Left ventricle myocardium inferior (tissue), 1 donor: ENCODE measurements around the gene ARHGAP42. TPM values are rescaled to one million over a fixed set of nuclear protein-coding genes. Genes with fewer than 3 reads are reported as not detected.

Experiments
- DNase-seq: peaks from one replicate; pipeline ENCODE4 v3.0.0-alpha.2; 2020
- H3K27ac ChIP-seq: fragments of 200-600 bp; replicated peaks from 2 replicates; pipeline ENCODE4 v1.8.0; 2021
- H3K27me3 ChIP-seq: fragments of 200-600 bp; 2 replicates; pipeline ENCODE4 v1.8.0; 2021; ENCODE audit warnings: low read depth
- H3K36me3 ChIP-seq: fragments of 200-600 bp; 2 replicates; pipeline ENCODE4 v1.8.0; 2021
- H3K4me1 ChIP-seq: fragments of 200-600 bp; 2 replicates; pipeline ENCODE4 v1.8.0; 2021
- H3K4me3 ChIP-seq: fragments of 200-600 bp; 2 replicates; pipeline ENCODE4 v1.8.0; 2021; ENCODE audit warnings: mild to moderate bottlenecking, moderate library complexity
- H3K9me3 ChIP-seq: fragments of 200-600 bp; replicated peaks from 2 replicates; pipeline ENCODE4 v1.8.0; 2021
- intact Hi-C: fragments of 100-400 bp; cut with micrococcal nuclease; formaldehyde crosslinking; loops from one replicate; pipeline ENCODE4 v1.11.0; 2022
- total RNA-seq: library from RNA; stranded (reverse); fragmentation: NEBNext Ultra II Directional; extraction: Animal tissue kit (Norgen Biotek cat#: 25700); gene quantifications from one replicate; pipeline ENCODE4 v1.2.1, GENCODE V29; 2021
- TF ChIP-seq, protein P1 (sequence below): fragments of 200-600 bp; IDR thresholded peaks from 2 replicates; pipeline ENCODE4 v1.8.0; 2021; ENCODE audit warnings: antibody characterized with exemption, mild to moderate bottlenecking, borderline replicate concordance
- donor health status: DM: no; HTN: yes; CAD: no; lungs with severe emphysema.

ARHGAP42 gene
- total RNA-seq, 1 donor from 2014 or later: 11.1 TPM

DNA sequence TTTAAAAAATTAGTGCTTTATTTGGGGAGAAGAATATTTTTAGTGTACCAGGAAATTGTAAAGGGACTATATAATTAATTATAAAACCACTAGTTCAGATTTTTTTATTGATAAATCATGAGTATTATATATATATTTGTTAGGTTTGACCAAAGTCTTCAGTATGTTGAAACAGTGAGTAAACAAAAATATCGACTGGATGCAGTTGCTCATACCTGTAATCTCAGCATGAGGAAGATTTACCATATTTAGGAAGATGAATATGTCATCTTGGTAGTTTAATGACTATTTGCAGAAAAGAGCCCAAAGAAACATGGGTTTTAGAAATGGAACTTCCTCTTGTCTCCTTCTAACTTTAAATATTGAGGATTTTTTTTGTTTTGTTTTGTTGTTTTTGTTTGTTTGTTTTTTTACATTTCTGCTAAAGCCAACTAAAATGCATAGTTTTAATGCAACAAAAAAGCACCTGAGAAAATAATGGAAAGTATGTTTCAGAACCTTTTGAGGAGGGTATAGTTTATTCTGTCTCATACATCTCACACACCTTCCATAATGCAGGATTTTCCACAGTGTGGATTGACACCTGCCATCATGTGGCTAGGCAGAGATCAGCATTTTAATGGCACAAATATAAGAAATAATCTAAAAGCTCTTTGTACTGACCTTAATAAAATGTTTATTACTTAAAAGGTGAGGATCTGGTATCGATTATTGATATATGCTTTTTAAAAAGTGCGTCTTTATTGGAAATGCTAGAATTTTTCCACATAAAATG is 114.3 kb downstream of the ARHGAP42 start:
- DNase-seq: no peak
- intact Hi-C loops: no loop called here

DNA sequence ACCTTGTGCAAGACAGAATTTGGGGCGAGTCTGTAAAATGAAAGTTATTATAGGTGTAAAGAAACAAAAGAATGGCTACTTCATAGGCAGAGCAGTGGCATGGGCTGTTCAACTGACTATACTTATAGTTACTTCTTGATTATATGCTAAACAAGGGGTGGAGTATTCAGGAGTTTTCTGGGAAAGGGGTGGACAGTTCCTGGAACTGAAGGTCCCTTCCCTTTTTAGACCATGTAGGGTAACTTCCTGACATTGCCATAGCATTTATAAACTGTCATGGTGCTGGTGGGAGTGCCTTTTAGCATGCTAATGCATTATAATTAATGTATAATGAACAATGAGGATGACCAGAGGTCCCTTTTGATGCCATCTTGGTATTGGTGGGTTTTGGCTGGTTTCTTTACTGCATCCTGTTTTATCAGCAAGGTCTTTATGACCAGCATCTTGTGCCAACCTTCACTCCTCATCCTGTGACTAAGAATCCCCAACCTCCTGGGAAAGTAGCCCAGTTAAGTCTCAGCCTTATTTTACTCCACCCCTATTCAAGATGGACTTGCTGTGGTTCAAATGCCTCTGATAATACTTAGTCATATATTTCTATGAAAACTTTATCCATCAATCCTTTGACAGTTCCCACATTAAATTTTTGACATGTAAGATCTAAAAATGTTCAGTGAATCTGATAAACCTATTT is 118.6 kb downstream of the ARHGAP42 start:
- H3K27ac ChIP-seq: no peak overlapping the region
- H3K27me3 ChIP-seq: no peaks in the 10 kb centered on the region
- intact Hi-C loops: no loop called here
- H3K9me3 ChIP-seq: no peaks in the 10 kb centered on the region
- H3K4me1 ChIP-seq: peaks cover 13% of the 10 kb centered on the region
- no peaks in the 10 kb centered on the region for H3K36me3 ChIP-seq
- no peak for DNase-seq
- H3K4me3 ChIP-seq: no peak overlapping the region
- TF ChIP-seq, protein P1, sequence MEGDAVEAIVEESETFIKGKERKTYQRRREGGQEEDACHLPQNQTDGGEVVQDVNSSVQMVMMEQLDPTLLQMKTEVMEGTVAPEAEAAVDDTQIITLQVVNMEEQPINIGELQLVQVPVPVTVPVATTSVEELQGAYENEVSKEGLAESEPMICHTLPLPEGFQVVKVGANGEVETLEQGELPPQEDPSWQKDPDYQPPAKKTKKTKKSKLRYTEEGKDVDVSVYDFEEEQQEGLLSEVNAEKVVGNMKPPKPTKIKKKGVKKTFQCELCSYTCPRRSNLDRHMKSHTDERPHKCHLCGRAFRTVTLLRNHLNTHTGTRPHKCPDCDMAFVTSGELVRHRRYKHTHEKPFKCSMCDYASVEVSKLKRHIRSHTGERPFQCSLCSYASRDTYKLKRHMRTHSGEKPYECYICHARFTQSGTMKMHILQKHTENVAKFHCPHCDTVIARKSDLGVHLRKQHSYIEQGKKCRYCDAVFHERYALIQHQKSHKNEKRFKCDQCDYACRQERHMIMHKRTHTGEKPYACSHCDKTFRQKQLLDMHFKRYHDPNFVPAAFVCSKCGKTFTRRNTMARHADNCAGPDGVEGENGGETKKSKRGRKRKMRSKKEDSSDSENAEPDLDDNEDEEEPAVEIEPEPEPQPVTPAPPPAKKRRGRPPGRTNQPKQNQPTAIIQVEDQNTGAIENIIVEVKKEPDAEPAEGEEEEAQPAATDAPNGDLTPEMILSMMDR: no peak

More for the DNA sequence above, 114.3 kb downstream of the ARHGAP42 start:
- TF ChIP-seq, protein P1: no peak
- Histone ChIP-seq H3K4me1 (no peaks in the 10 kb centered on the region), H3K9me3 (no peaks in the 10 kb centered on the region), H3K27me3 (no peaks in the 10 kb centered on the region), H3K27ac (no peak overlapping the region), H3K36me3 (no peaks in the 10 kb centered on the region), H3K4me3 (no peak overlapping the region)

DNA sequence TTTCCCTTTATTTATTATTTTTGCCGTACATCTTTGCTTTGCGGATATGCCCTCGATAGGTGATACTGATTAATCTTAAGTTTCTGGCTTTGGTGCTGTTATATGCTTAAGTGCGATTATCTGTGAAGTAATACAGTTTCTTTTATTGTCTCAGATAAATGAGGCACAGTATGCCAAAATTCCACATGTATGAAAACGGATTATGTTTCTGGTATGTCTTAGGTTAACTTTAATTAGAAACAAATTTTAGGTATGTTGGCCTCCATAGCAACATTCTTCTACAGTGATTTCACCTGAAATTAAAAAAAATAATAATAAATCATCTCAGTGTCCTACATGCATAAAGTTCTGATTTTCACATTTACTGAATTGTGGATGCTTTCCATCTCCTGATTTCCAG is 119.2 kb downstream of the ARHGAP42 start:
- H3K27ac ChIP-seq: no peak overlapping the region
- H3K36me3 ChIP-seq: no peaks in the 10 kb centered on the region
- no peak overlapping the region for H3K4me3 ChIP-seq
- no peak for DNase-seq
- intact Hi-C loops: no loop called here
- peaks cover 13% of the 10 kb centered on the region for H3K4me1 ChIP-seq
- TF ChIP-seq, protein P1: no peak
- H3K27me3 ChIP-seq: no peaks in the 10 kb centered on the region
- H3K9me3 ChIP-seq: no peaks in the 10 kb centered on the region

DNA sequence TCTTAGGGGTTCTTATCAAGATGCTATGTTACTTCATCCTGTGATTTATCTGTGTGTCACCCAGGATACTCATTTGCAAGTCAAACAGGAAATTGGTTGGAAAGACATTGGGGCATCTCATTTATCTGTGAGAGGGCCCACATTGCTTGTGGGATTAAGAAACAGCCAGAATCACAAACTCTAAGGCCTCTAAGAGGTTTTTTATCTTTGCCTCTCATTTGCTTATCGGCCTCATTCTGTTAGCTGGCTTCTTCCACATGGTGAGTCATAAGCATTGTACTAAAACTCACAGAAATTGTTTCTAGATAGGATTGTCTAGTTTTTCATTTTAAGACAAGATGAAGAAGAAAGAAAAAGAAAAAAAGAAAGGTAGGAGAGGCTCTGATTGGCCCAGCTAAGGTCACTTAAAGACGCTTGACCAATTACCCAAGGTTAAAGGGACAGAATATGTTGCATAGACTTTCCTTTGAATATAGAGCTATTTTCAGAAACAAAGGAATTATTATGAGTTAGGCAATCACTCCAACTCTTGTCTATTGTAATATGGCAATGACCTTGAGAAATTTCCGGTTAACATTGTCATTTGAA is 121.9 kb downstream of the ARHGAP42 start:
- no peak overlapping the region for H3K4me3 ChIP-seq
- peaks cover 13% of the 10 kb centered on the region for H3K4me1 ChIP-seq
- intact Hi-C loops: no loop called here
- no peaks in the 10 kb centered on the region for H3K27me3 ChIP-seq
- H3K36me3 ChIP-seq: no peaks in the 10 kb centered on the region
- TF ChIP-seq, protein P1: no peak
- H3K27ac ChIP-seq: peak overlapping the region; percentile 25
- H3K9me3 ChIP-seq: no peaks in the 10 kb centered on the region
- DNase-seq: no peak

DNA sequence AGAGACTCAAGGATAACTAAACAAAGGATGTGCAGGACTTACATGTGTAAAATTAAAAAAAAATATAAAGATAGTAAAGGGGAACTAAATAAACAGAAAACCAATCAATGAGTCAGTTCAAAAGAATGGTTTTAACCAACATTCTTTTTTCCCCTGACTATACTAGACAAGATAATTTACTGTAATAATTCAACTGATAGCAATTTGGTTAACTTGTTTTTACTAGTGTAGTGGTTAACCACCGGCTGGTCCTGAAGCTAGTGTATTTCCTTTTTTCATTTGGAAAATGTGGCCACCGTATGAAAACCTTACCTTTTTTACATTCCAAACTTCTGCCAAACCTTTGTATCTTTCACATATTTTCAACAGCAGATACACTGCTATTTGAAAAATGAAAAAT is 123.1 kb downstream of the ARHGAP42 start:
- Histone ChIP-seq H3K27me3 (no peaks in the 10 kb centered on the region), H3K36me3 (no peaks in the 10 kb centered on the region), H3K4me1 (peaks cover 13% of the 10 kb centered on the region), H3K9me3 (no peaks in the 10 kb centered on the region), H3K4me3 (no peak overlapping the region), H3K27ac (no peak overlapping the region)
- no peak for DNase-seq
- intact Hi-C loops: no loop called here
- TF ChIP-seq, protein P1: no peak
